Activated B cell treated with CpG ODN at 0.5 μM for 24 hours (primary cell): ENCODE measurements around the gene TRAF1. TPM values are rescaled to one million over a fixed set of nuclear protein-coding genes. Genes with fewer than 3 reads are reported as not detected.

ENCODE experiments used
- ATAC-seq: fragments of 200-7000 bp; cut with Tn5 transposase; one replicate; pipeline ENCODE4 v1.10.0; 2021; ENCODE audit warnings: low read depth, mild to moderate bottlenecking, moderate library complexity
- CTCF ChIA-PET: fragments of 350-600 bp; sonication (Branson Sonifier 250); formaldehyde crosslinking; loops from one replicate; lab custom pipeline; 2021; ENCODE audit warnings: antibody characterized with exemption; lab: Charles Lee
- POLR2A ChIA-PET: fragments of 350-600 bp; sonication (Branson Sonifier 250); formaldehyde crosslinking; loops from one replicate; lab custom pipeline; 2021; ENCODE audit warnings: antibody characterized with exemption; lab: Charles Lee
- DNase-seq: peaks from one replicate; pipeline ENCODE4 v3.0.0; 2022
- H3K27ac Mint-ChIP-seq: one replicate; pipeline ENCODE4 v1.8.0; 2020; ENCODE audit warnings: mixed read lengths
- H3K27me3 Mint-ChIP-seq: one replicate; pipeline ENCODE4 v1.8.0; 2021; ENCODE audit warnings: mixed read lengths
- H3K36me3 Mint-ChIP-seq: one replicate; pipeline ENCODE4 v1.8.0; 2021; ENCODE audit warnings: low read depth, mixed read lengths
- H3K4me1 Mint-ChIP-seq: one replicate; pipeline ENCODE4 v1.8.0; 2021; ENCODE audit warnings: mixed read lengths
- H3K4me3 Mint-ChIP-seq: one replicate; pipeline ENCODE4 v1.8.0; 2020; ENCODE audit warnings: mild to moderate bottlenecking, mixed read lengths
- H3K9me3 Mint-ChIP-seq: one replicate; pipeline ENCODE4 v1.8.0; 2020; ENCODE audit warnings: mixed read lengths
- CTCF ChIP-seq: fragments of 200-600 bp; IDR thresholded peaks from one replicate; pipeline ENCODE4 v1.8.0; 2022; ENCODE audit warnings: antibody characterized with exemption, mild to moderate bottlenecking
- intact Hi-C: fragments of 100-400 bp; cut with micrococcal nuclease; formaldehyde crosslinking; loops from one replicate; pipeline ENCODE4 v1.15.1; 2024
- total RNA-seq: library from RNA; stranded (reverse); gene quantifications from 2 replicates; pipeline ENCODE4 v1.2.3, GENCODE V29; 2022

Gene TRAF1
- total RNA-seq, 1 donor from 2014 or later, result 130 TPM

- ChIA-PET POLR2A (interaction anchor here (0.5 to 3.4 kb wide), 16 partner anchors 17 to 332 kb away, joined by 3 to 19 read pairs (median 6); partner anchors contain the start of genes FBXW2 and TRAF1), CTCF (interaction anchor here (0.6 to 4.0 kb wide), 13 partner anchors 21 to 202 kb away, joined by 3 to 26 read pairs (median 5); partner anchors contain the start of gene TRAF1)
- H3K4me1 Mint-ChIP-seq, result peaks cover 25% of the 10 kb centered on the region
- DNase-seq (peak; percentile 96), ATAC-seq (peak; percentile 92)
- peak overlapping the region; percentile 97 for H3K27ac Mint-ChIP-seq
- H3K9me3 Mint-ChIP-seq, result no peaks in the 10 kb centered on the region
- no peaks in the 10 kb centered on the region for H3K27me3 Mint-ChIP-seq
- intact Hi-C loops, result loop anchor here (1.0 to 5.0 kb wide), 10 partner anchors 23 to 252 kb away; partner anchors contain the start of genes FBXW2 and MEGF9
- H3K36me3 Mint-ChIP-seq, result peaks cover 20% of the 10 kb centered on the region
- H3K4me3 Mint-ChIP-seq, result peak overlapping the region; percentile 91
- TF ChIP-seq CTCF, result no peak
Observed at GRCh38 chr9:120868676-120869359, 57.8 kb downstream of the TRAF1 start.

GRCh38 chr9:120868339-120868675, 58.3 kb downstream of the TRAF1 start:
- Mint-ChIP-seq H3K27me3 (no peaks in the 10 kb centered on the region), H3K9me3 (no peaks in the 10 kb centered on the region), H3K27ac (peak overlapping the region; percentile 71), H3K36me3 (peaks cover 17% of the 10 kb centered on the region), H3K4me3 (peak overlapping the region; percentile 76), H3K4me1 (peaks cover 20% of the 10 kb centered on the region)
- intact Hi-C loops, result loop anchor here (1.0 to 5.0 kb wide), 7 partner anchors 25 to 252 kb away; partner anchors contain the start of genes FBXW2 and MEGF9
- ATAC-seq (no peak), DNase-seq (no peak)
- TF ChIP-seq CTCF, result no peak
- ChIA-PET CTCF (interaction anchor here (0.8 to 4.0 kb wide), 9 partner anchors 22 to 193 kb away, joined by 3 to 26 read pairs (median 6); partner anchors contain the start of gene TRAF1), POLR2A (interaction anchor here (0.6 to 3.4 kb wide), 12 partner anchors 18 to 79 kb away, joined by 3 to 19 read pairs (median 6); partner anchors contain the start of genes FBXW2 and TRAF1)

- H3K9me3 Mint-ChIP-seq, result no peaks in the 10 kb centered on the region
- H3K4me1 Mint-ChIP-seq, result peaks cover 17% of the 10 kb centered on the region
- peaks cover 17% of the 10 kb centered on the region for H3K36me3 Mint-ChIP-seq
- no peak for ATAC-seq
- intact Hi-C loops, result loop anchor here (1.0 to 5.0 kb wide), 7 partner anchors 25 to 253 kb away; partner anchors contain the start of genes FBXW2 and MEGF9
- POLR2A ChIA-PET, result interaction anchor here (0.7 to 3.4 kb wide), 12 partner anchors 18 to 78 kb away, joined by 3 to 19 read pairs (median 6); partner anchors contain the start of genes FBXW2 and TRAF1
- no peaks in the 10 kb centered on the region for H3K27me3 Mint-ChIP-seq
- peak overlapping the region; percentile 71 for H3K27ac Mint-ChIP-seq
- CTCF ChIA-PET, result interaction anchor here (0.8 to 4.0 kb wide), 6 partner anchors 22 to 193 kb away, joined by 3 to 26 read pairs (median 8); no protein-coding TSS in a partner anchor
- TF ChIP-seq CTCF, result no peak
- H3K4me3 Mint-ChIP-seq, result peak overlapping the region; percentile 76
- no peak for DNase-seq
Observed at GRCh38 chr9:120867676-120868338, 58.8 kb downstream of the TRAF1 start.

- CTCF ChIA-PET, result no interaction called here
- Mint-ChIP-seq H3K9me3 (no peaks in the 10 kb centered on the region), H3K4me1 (peaks cover 17% of the 10 kb centered on the region), H3K4me3 (no peak overlapping the region), H3K27me3 (no peaks in the 10 kb centered on the region), H3K27ac (no peak overlapping the region), H3K36me3 (peaks cover 19% of the 10 kb centered on the region)
- no peak for TF ChIP-seq CTCF
- POLR2A ChIA-PET, result interaction anchor here (1.4 to 2.8 kb wide), 3 partner anchors 37 to 73 kb away, joined by 3 to 12 read pairs (median 11); partner anchors contain the start of gene FBXW2
- intact Hi-C loops, result loop anchor here (5.0 kb wide), 1 partner anchor 116 kb away; no protein-coding TSS in a partner anchor
- ATAC-seq, result no peak
- DNase-seq, result no peak
Observed at GRCh38 chr9:120866651-120867050, 59.9 kb downstream of the TRAF1 start.
